Activated CD8-positive, alpha-beta memory T cell treated with anti-CD3 and anti-CD28 coated beads, Interleukin-2, amount 10 ng/mL, durations not matched to agents 7 days and 5 days (primary cell): Measurements from ENCODE around the gene POU2F1. TPM values are rescaled to one million over a fixed set of nuclear protein-coding genes. Genes with fewer than 3 reads are reported as not detected.
"Not testable (repeated sequence)": the region's sequence is repeated elsewhere in the genome, so short reads cannot be mapped to it uniquely, and the experiment has no call there.

ENCODE experiments used
- ATAC-seq: fragments of 150-1000 bp; cut with Tn5 transposase; one replicate; pipeline ENCODE4 v1.10.0; 2021; ENCODE audit warnings: moderate library complexity
- CTCF ChIA-PET: fragments of 350-600 bp; sonication (Branson Sonifier 250); formaldehyde crosslinking; loops from one replicate; lab custom pipeline; 2021; ENCODE audit warnings: antibody characterized with exemption; lab: Charles Lee
- DNase-seq: peaks from one replicate; pipeline ENCODE4 v3.0.0-alpha.2; 2020
- H3K27ac Mint-ChIP-seq: one replicate; pipeline ENCODE4 v1.8.0; 2021; ENCODE audit warnings: mild to moderate bottlenecking, mixed read lengths
- H3K27me3 Mint-ChIP-seq: one replicate; pipeline ENCODE4 v1.8.0; 2021; ENCODE audit warnings: mixed read lengths
- H3K36me3 Mint-ChIP-seq: one replicate; pipeline ENCODE4 v1.8.0; 2021; ENCODE audit warnings: mild to moderate bottlenecking, mixed read lengths
- H3K4me1 Mint-ChIP-seq: one replicate; pipeline ENCODE4 v1.8.0; 2021; ENCODE audit warnings: mixed read lengths
- H3K4me3 Mint-ChIP-seq: one replicate; pipeline ENCODE4 v1.8.0; 2021; ENCODE audit warnings: mild to moderate bottlenecking, moderate library complexity, mixed read lengths
- H3K9me3 Mint-ChIP-seq: one replicate; pipeline ENCODE4 v1.8.0; 2022; ENCODE audit warnings: low read depth, mixed read lengths
- total RNA-seq, 2 experiments: library from RNA; stranded (reverse); gene quantifications; one replicate each; pipeline ENCODE4 v1.2.3, GENCODE V29; 2021

POU2F1 gene
- total RNA-seq, 2 experiments from 2014 or later = 20.7 to 24.6 TPM

GRCh38 chr1:167194182-167194581 is 26.5 kb upstream of the POU2F1 start:
- CTCF ChIA-PET = no interaction called here
- H3K27me3 Mint-ChIP-seq = peaks cover 3% of the 10 kb centered on the region
- no peaks in the 10 kb centered on the region for H3K4me1 Mint-ChIP-seq
- H3K36me3 Mint-ChIP-seq = no peaks in the 10 kb centered on the region
- H3K4me3 Mint-ChIP-seq = no peak overlapping the region
- ATAC-seq (no peak), DNase-seq (no peak)
- no peaks in the 10 kb centered on the region for H3K9me3 Mint-ChIP-seq
- H3K27ac Mint-ChIP-seq = no peak overlapping the region

- CTCF ChIA-PET = no interaction called here
- Mint-ChIP-seq H3K4me3 (no peak overlapping the region), H3K36me3 (no peaks in the 10 kb centered on the region), H3K4me1 (no peaks in the 10 kb centered on the region), H3K27me3 (no peaks in the 10 kb centered on the region), H3K9me3 (no peaks in the 10 kb centered on the region), H3K27ac (no peak overlapping the region)
- ATAC-seq (no peak), DNase-seq (no peak)
These were observed 24.5 kb upstream of the POU2F1 start for GRCh38 chr1:167196166-167196565.

DNA sequence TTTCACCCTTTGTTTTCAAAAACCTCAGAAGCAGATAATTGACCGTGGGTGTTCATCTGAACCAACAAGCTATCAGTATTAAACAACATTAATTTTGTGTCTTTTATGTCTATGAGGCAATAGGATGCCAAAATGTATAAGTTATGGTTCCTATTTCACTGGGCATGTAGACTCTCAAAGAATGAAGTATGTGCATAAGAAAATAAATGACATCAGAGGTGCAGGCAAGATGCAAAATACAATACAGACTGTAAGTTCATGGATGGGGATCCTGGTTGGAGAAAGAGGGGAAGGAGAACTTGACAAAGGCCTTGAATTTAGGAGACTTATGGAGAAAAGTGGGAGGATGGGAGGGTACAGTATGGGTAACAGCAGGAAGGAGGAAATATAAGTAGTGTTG is 23.4 kb upstream of the POU2F1 start:
- Mint-ChIP-seq H3K4me1 (no peaks in the 10 kb centered on the region), H3K27me3 (no peaks in the 10 kb centered on the region), H3K9me3 (no peaks in the 10 kb centered on the region), H3K27ac (no peak overlapping the region), H3K4me3 (no peak overlapping the region), H3K36me3 (no peaks in the 10 kb centered on the region)
- DNase-seq (no peak), ATAC-seq (no peak)
- CTCF ChIA-PET = no interaction called here

GRCh38 chr1:167197692-167198091 is 23.0 kb upstream of the POU2F1 start:
- DNase-seq (no peak), ATAC-seq (peak; percentile 27)
- H3K9me3 Mint-ChIP-seq = no peaks in the 10 kb centered on the region
- H3K36me3 Mint-ChIP-seq = no peaks in the 10 kb centered on the region
- no peak overlapping the region for H3K4me3 Mint-ChIP-seq
- no peak overlapping the region for H3K27ac Mint-ChIP-seq
- H3K4me1 Mint-ChIP-seq = no peaks in the 10 kb centered on the region
- no peaks in the 10 kb centered on the region for H3K27me3 Mint-ChIP-seq
- CTCF ChIA-PET = no interaction called here

- H3K4me3 Mint-ChIP-seq = no peak overlapping the region
- CTCF ChIA-PET = no interaction called here
- ATAC-seq (no peak), DNase-seq (no peak)
- no peaks in the 10 kb centered on the region for H3K9me3 Mint-ChIP-seq
- H3K4me1 Mint-ChIP-seq = no peaks in the 10 kb centered on the region
- H3K27ac Mint-ChIP-seq = no peak overlapping the region
- no peaks in the 10 kb centered on the region for H3K36me3 Mint-ChIP-seq
- H3K27me3 Mint-ChIP-seq = no peaks in the 10 kb centered on the region
These were observed 22.1 kb upstream of the POU2F1 start for GRCh38 chr1:167198518-167199133.

- Mint-ChIP-seq H3K36me3 (no peaks in the 10 kb centered on the region), H3K27ac (no peak overlapping the region), H3K4me1 (no peaks in the 10 kb centered on the region), H3K27me3 (no peaks in the 10 kb centered on the region), H3K9me3 (peaks cover under 1% of the 10 kb centered on the region), H3K4me3 (no peak overlapping the region)
- CTCF ChIA-PET = no interaction called here
- DNase-seq = no peak
- no peak for ATAC-seq
These were observed 21.0 kb upstream of the POU2F1 start for GRCh38 chr1:167199656-167200055.

DNA sequence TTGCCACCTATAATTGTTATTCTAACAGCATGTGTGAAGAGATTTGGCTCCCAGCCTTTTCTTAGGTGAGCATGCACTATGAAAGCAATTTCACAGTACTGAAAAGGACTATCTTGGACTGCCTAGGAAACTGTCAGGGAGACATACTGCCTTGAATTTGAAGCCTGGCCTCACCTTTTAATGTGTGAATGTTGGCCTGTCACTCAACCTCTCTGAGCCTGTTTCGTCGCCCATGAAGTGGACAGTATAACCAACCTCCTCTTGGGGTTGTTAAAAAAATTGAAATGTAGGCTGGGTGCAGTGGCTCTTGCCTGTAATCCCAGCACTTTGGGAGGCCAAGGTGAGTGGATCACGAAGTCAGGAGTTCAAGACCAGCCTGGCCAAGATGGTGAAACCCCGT is 20.4 kb upstream of the POU2F1 start:
- DNase-seq = no peak
- no peak overlapping the region for H3K27ac Mint-ChIP-seq
- peaks cover 2% of the 10 kb centered on the region for H3K9me3 Mint-ChIP-seq
- CTCF ChIA-PET = no interaction called here
- H3K27me3 Mint-ChIP-seq = no peaks in the 10 kb centered on the region
- no peak overlapping the region for H3K4me3 Mint-ChIP-seq
- H3K36me3 Mint-ChIP-seq = peaks cover under 1% of the 10 kb centered on the region
- H3K4me1 Mint-ChIP-seq = no peaks in the 10 kb centered on the region
- no peak for ATAC-seq

- CTCF ChIA-PET = no interaction called here
- Mint-ChIP-seq H3K4me1 (no peaks in the 10 kb centered on the region), H3K4me3 (no peak overlapping the region), H3K27me3 (no peaks in the 10 kb centered on the region), H3K36me3 (peaks cover 5% of the 10 kb centered on the region), H3K27ac (no peak overlapping the region), H3K9me3 (peaks cover 7% of the 10 kb centered on the region)
- DNase-seq (no peak), ATAC-seq (no peak)
These were observed 19.9 kb upstream of the POU2F1 start for GRCh38 chr1:167200749-167201148.

DNA sequence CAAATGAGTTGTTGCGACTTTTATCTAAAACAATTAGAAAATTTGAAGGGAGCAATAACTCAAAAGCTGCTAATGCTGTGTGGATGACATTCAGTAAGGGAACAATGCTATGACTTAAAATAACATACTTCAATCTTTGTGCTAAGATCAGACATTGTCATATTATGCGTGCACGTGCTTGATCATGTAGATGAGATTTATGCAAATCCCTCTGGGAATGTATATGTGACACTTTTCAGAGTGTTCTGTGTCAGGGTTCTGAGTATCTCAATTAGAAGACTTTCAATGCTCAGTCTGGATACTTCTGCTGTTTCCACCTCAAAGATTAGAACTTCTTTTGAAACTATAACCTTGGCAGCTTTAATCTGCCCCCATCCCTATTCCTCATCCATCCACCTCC is 18.6 kb upstream of the POU2F1 start:
- Mint-ChIP-seq H3K27ac (no peak overlapping the region), H3K4me3 (no peak overlapping the region), H3K9me3 (peaks cover 7% of the 10 kb centered on the region), H3K27me3 (no peaks in the 10 kb centered on the region), H3K36me3 (peaks cover 5% of the 10 kb centered on the region), H3K4me1 (no peaks in the 10 kb centered on the region)
- ATAC-seq = no peak
- DNase-seq = no peak
- CTCF ChIA-PET = no interaction called here

DNA sequence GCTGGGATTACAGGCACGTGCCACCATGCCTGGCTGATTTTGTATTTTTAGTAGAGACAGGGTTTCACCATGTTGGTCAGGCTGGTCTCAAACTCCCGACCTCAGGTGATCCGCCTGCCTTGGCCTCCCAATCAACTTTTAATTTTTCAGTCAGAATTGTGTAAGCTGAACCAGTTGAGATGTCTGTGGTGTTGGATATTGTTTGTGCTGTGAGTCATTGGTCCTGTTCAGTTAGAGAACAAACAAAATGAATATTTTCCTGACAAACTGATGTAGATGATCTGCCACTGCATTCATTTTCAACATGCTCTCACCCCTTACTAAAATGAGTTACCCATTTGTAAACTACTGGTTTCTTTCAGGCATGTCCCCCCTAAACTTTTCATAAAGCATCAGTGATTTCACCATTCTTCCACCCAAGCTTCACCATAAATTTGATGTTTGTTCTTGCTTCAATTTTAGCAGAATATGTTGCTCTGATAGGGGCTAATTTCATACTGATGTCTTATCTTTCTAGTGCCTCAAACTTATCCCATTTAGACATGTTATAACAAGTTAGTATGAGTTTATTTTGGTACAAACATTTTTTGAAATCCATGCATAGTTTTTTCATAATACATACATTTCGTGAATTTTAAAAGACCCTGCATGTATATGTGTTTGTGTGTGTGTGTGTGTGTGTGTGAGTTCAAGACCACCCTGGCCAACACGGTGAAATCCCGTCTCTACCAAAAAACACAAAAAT is 15.2 kb upstream of the POU2F1 start:
- DNase-seq, H3K4me1 Mint-ChIP-seq, H3K27me3 Mint-ChIP-seq, H3K4me3 Mint-ChIP-seq, H3K27ac Mint-ChIP-seq, ATAC-seq: not testable (repeated sequence)
- CTCF ChIA-PET = interaction anchor here (0.9 kb wide), 1 partner anchor 138 kb away, joined by 3 read pairs; no protein-coding TSS in a partner anchor
- Mint-ChIP-seq H3K9me3 (peaks cover 15% of the 10 kb centered on the region), H3K36me3 (peaks cover 18% of the 10 kb centered on the region)

DNA sequence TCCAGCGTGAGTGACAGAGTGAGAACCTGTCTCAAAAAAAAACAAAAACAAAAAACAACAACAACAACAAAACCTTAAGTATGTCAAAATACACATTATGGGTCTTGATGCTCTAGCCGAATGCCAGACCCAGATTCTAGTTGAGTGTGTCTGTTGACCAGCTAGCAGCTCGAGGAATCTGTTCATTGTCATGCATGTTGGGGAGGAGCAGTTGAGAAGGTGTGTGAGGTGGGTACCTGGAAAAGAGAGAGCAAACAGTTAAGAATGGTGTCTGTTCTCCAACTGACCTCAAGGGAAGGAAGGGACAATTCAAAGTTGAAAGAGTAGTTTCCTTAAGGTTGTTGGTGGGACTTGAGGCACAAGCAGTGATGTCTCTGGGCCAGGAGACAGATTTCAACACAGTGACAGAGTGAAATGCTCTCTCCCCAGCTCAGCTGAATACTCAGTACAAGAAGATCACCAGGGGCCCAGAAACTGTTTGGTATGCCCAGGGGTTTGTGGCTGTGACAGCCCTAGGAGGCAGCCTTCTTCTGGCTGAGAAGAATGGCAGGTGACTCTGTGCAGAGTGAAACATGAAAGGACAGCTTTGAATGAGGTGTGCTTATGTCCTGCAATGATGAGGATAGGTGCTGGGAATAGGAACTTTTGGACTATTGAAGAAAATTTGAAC is 14.4 kb upstream of the POU2F1 start:
- DNase-seq = no peak
- H3K27ac Mint-ChIP-seq = no peak overlapping the region
- no peak overlapping the region for H3K4me3 Mint-ChIP-seq
- peaks cover 4% of the 10 kb centered on the region for H3K4me1 Mint-ChIP-seq
- no peak for ATAC-seq
- H3K9me3 Mint-ChIP-seq = peaks cover 15% of the 10 kb centered on the region
- CTCF ChIA-PET = no interaction called here
- H3K27me3 Mint-ChIP-seq = no peaks in the 10 kb centered on the region
- H3K36me3 Mint-ChIP-seq = peaks cover 20% of the 10 kb centered on the region

GRCh38 chr1:167207940-167208623 is 12.6 kb upstream of the POU2F1 start:
- no peak overlapping the region for H3K27ac Mint-ChIP-seq
- CTCF ChIA-PET = interaction anchor here (0.6 to 1.0 kb wide), 3 partner anchors 12 to 326 kb away, joined by 3 to 8 read pairs (median 3); no protein-coding TSS in a partner anchor
- peaks cover 21% of the 10 kb centered on the region for H3K36me3 Mint-ChIP-seq
- ATAC-seq (peak; percentile 20), DNase-seq (no peak)
- peaks cover 5% of the 10 kb centered on the region for H3K4me1 Mint-ChIP-seq
- no peak overlapping the region for H3K4me3 Mint-ChIP-seq
- peaks cover 15% of the 10 kb centered on the region for H3K9me3 Mint-ChIP-seq
- no peaks in the 10 kb centered on the region for H3K27me3 Mint-ChIP-seq

- peaks cover 21% of the 10 kb centered on the region for H3K36me3 Mint-ChIP-seq
- H3K4me1 Mint-ChIP-seq = peaks cover 5% of the 10 kb centered on the region
- DNase-seq (no peak), ATAC-seq (no peak)
- H3K27ac Mint-ChIP-seq = no peak overlapping the region
- no peaks in the 10 kb centered on the region for H3K27me3 Mint-ChIP-seq
- H3K4me3 Mint-ChIP-seq = no peak overlapping the region
- peaks cover 15% of the 10 kb centered on the region for H3K9me3 Mint-ChIP-seq
- CTCF ChIA-PET = interaction anchor here (0.6 to 1.0 kb wide), 3 partner anchors 11 to 325 kb away, joined by 3 to 8 read pairs (median 3); no protein-coding TSS in a partner anchor
These were observed 12.1 kb upstream of the POU2F1 start for GRCh38 chr1:167208624-167208976.
